Trophoblast cell (in vitro differentiated cells and primary cell): ENCODE results near the gene DLX3.
A peak's percentile ranks its signal among the peaks of the same experiment; 100 is the strongest.

ENCODE experiments used
- DNase-seq, 2 donors: peaks; one replicate each; pipeline ENCODE4 v3.0.0-alpha.2; 2016
- H2AFZ ChIP-seq: 2 replicates; pipeline ENCODE4 v1.6.1; 2013; ENCODE audit warnings: low read length, moderate library complexity, mild to moderate bottlenecking; ENCODE audit not compliant: insufficient read depth, poor library complexity
- H2AK5ac ChIP-seq: 2 replicates; pipeline ENCODE4 v1.6.1; 2013; ENCODE audit warnings: mild to moderate bottlenecking, low read length
- H2BK120ac ChIP-seq: 2 replicates; pipeline ENCODE4 v1.6.1; 2013; ENCODE audit warnings: low read length, mild to moderate bottlenecking, moderate library complexity; ENCODE audit not compliant: insufficient read depth, poor library complexity
- H2BK12ac ChIP-seq: 2 replicates; pipeline ENCODE4 v1.6.1; 2013; ENCODE audit warnings: mild to moderate bottlenecking, low read length, moderate library complexity
- H2BK5ac ChIP-seq: 2 replicates; pipeline ENCODE4 v1.6.1; 2013; ENCODE audit warnings: low read length, low read depth, moderate library complexity, mild to moderate bottlenecking; ENCODE audit not compliant: poor library complexity
- H3K14ac ChIP-seq: 2 replicates; pipeline ENCODE4 v1.6.1; 2013; ENCODE audit warnings: mild to moderate bottlenecking, low read length
- H3K18ac ChIP-seq: 2 replicates; pipeline ENCODE4 v1.6.1; 2013; ENCODE audit warnings: mild to moderate bottlenecking, low read length
- H3K23ac ChIP-seq: 2 replicates; pipeline ENCODE4 v1.6.1; 2013; ENCODE audit warnings: low read length
- H3K27ac ChIP-seq: 2 replicates; pipeline ENCODE4 v1.5.1; 2013; ENCODE audit warnings: low read depth, mild to moderate bottlenecking, inconsistent platforms, low read length, moderate library complexity
- H3K27me3 ChIP-seq: 2 replicates; pipeline ENCODE4 v1.6.1; 2013; ENCODE audit warnings: inconsistent platforms, mild to moderate bottlenecking, low read length, moderate library complexity; ENCODE audit not compliant: insufficient read depth
- H3K36me3 ChIP-seq, 2 experiments: 1 replicate in 1 of 2; 2 replicates in 1 of 2; pipeline ENCODE4 v1.6.1; 2013; ENCODE audit warnings: low read length in 2 of 2, mild to moderate bottlenecking in 2 of 2, moderate library complexity in 1 of 2; ENCODE audit not compliant: insufficient read depth in 2 of 2, control insufficient read depth in 1 of 2
- H3K4ac ChIP-seq: 2 replicates; pipeline ENCODE4 v1.6.1; 2013; ENCODE audit warnings: low read depth, mild to moderate bottlenecking, low read length, moderate library complexity
- H3K4me1 ChIP-seq, 2 experiments: 1 replicate in 1 of 2; 2 replicates in 1 of 2; pipeline ENCODE4 v1.6.1; 2013; ENCODE audit warnings: low read length in 2 of 2, mild to moderate bottlenecking in 2 of 2, moderate library complexity in 1 of 2; ENCODE audit not compliant: insufficient read depth in 2 of 2, control insufficient read depth in 1 of 2
- H3K4me2 ChIP-seq: 2 replicates; pipeline ENCODE4 v1.6.1; 2013; ENCODE audit warnings: inconsistent platforms, mild to moderate bottlenecking, low read length, moderate library complexity
- H3K4me3 ChIP-seq: 2 replicates; pipeline ENCODE4 v1.5.1; 2013; ENCODE audit warnings: mild to moderate bottlenecking, low read depth, low read length, inconsistent platforms
- H3K79me1 ChIP-seq: one replicate; pipeline ENCODE4 v1.6.1; 2013; ENCODE audit warnings: low read length
- H3K79me2 ChIP-seq: 2 replicates; pipeline ENCODE4 v1.6.1; 2013; ENCODE audit warnings: low read length, mild to moderate bottlenecking; ENCODE audit not compliant: control insufficient read depth, insufficient read depth, poor library complexity
- H3K9ac ChIP-seq: 2 replicates; pipeline ENCODE4 v1.6.1; 2013; ENCODE audit warnings: mild to moderate bottlenecking, low read length
- H3K9me3 ChIP-seq: 2 replicates; pipeline ENCODE4 v1.6.1; 2013; ENCODE audit warnings: low read depth, mild to moderate bottlenecking, control low read depth, inconsistent platforms, low read length; ENCODE audit not compliant: insufficient read depth
- H4K12ac ChIP-seq: 2 replicates; pipeline ENCODE4 v1.6.1; 2013; ENCODE audit warnings: low read depth, mild to moderate bottlenecking, low read length, moderate library complexity
- H4K8ac ChIP-seq: 2 replicates; pipeline ENCODE4 v1.6.1; 2013; ENCODE audit warnings: low read depth, mild to moderate bottlenecking, low read length, moderate library complexity
- H4K91ac ChIP-seq: one replicate; pipeline ENCODE4 v1.6.1; 2013; ENCODE audit warnings: low read depth, mild to moderate bottlenecking, low read length, moderate library complexity
- WGBS: extraction: QIAGEN DNeasy Blood & Tissue Kit; methylation state at CpG from one replicate; pipeline ENCODE4 v1.1.7; 2013; ENCODE audit warnings: missing lambda C conversion rate; ENCODE audit not compliant: insufficient read length, insufficient coverage; ENCODE audit errors: extremely low coverage; 5-methylcytosine and 5-hydroxymethylcytosine counted together

The DLX3 gene

GRCh38 chr17:49967205-49967604, 27.8 kb downstream of the DLX3 start:
- H2AK5ac ChIP-seq: no peak overlapping the region
- no peak for DNase-seq
- no peak overlapping the region for H3K4ac ChIP-seq
- H3K36me3 ChIP-seq: no peaks in the 10 kb centered on the region
- no peak overlapping the region for H3K4me3 ChIP-seq
- peaks cover 28 to 33% of the 10 kb centered on the region in 2 experiments for H3K4me1 ChIP-seq
- H3K23ac ChIP-seq: no peak overlapping the region
- H2BK5ac ChIP-seq: no peak overlapping the region
- no peak overlapping the region for H3K18ac ChIP-seq
- no peak overlapping the region for H3K9ac ChIP-seq
- no peak overlapping the region for H3K4me2 ChIP-seq
- H3K14ac ChIP-seq: no peak overlapping the region
- WGBS: no CpG with 5 or more reads among the region's 3 CpGs
- peaks cover 82% of the 10 kb centered on the region for H3K27me3 ChIP-seq
- H4K12ac ChIP-seq: no peak overlapping the region
- H2BK120ac ChIP-seq: no peak overlapping the region
- no peak overlapping the region for H2BK12ac ChIP-seq
- H4K91ac ChIP-seq: no peak overlapping the region
- H3K79me2 ChIP-seq: no peaks in the 10 kb centered on the region
- no peak overlapping the region for H2AFZ ChIP-seq
- H3K79me1 ChIP-seq: peaks cover 18% of the 10 kb centered on the region
- H3K27ac ChIP-seq: no peak overlapping the region
- H4K8ac ChIP-seq: no peak overlapping the region
- peaks cover 9% of the 10 kb centered on the region for H3K9me3 ChIP-seq

- H4K8ac ChIP-seq: no peak overlapping the region
- peaks cover 14% of the 10 kb centered on the region for H3K79me1 ChIP-seq
- H2AFZ ChIP-seq: no peak overlapping the region
- no peak overlapping the region for H3K23ac ChIP-seq
- H2BK12ac ChIP-seq: no peak overlapping the region
- no peak overlapping the region for H3K4me2 ChIP-seq
- no peaks in the 10 kb centered on the region for H3K36me3 ChIP-seq
- no peak overlapping the region for H2BK120ac ChIP-seq
- no peaks in the 10 kb centered on the region for H3K79me2 ChIP-seq
- WGBS: no CpG with 5 or more reads among the region's 3 CpGs
- H3K4ac ChIP-seq: no peak overlapping the region
- no peak overlapping the region for H2AK5ac ChIP-seq
- H3K9ac ChIP-seq: no peak overlapping the region
- no peak overlapping the region for H4K12ac ChIP-seq
- peaks cover 24 to 29% of the 10 kb centered on the region in 2 experiments for H3K4me1 ChIP-seq
- H3K18ac ChIP-seq: no peak overlapping the region
- no peak overlapping the region for H3K14ac ChIP-seq
- no peak for DNase-seq
- H2BK5ac ChIP-seq: no peak overlapping the region
- H3K4me3 ChIP-seq: no peak overlapping the region
- H4K91ac ChIP-seq: no peak overlapping the region
- peaks cover 9% of the 10 kb centered on the region for H3K9me3 ChIP-seq
- H3K27ac ChIP-seq: no peak overlapping the region
- H3K27me3 ChIP-seq: peaks cover 78% of the 10 kb centered on the region
Measured at GRCh38 chr17:49966767-49967166, 28.3 kb downstream of the DLX3 start.

GRCh38 chr17:49965524-49965909, 29.5 kb downstream of the DLX3 start:
- H3K36me3 ChIP-seq: no peaks in the 10 kb centered on the region
- H3K23ac ChIP-seq: no peak overlapping the region
- no peak overlapping the region for H2AK5ac ChIP-seq
- H4K12ac ChIP-seq: no peak overlapping the region
- H4K8ac ChIP-seq: no peak overlapping the region
- no peak overlapping the region for H3K4me3 ChIP-seq
- H4K91ac ChIP-seq: no peak overlapping the region
- H3K9ac ChIP-seq: no peak overlapping the region
- H2BK5ac ChIP-seq: no peak overlapping the region
- H3K4me1 ChIP-seq: peaks cover 19 to 22% of the 10 kb centered on the region in 2 experiments
- H3K79me1 ChIP-seq: peaks cover 11% of the 10 kb centered on the region
- H3K79me2 ChIP-seq: no peaks in the 10 kb centered on the region
- peaks cover 65% of the 10 kb centered on the region for H3K27me3 ChIP-seq
- H3K4ac ChIP-seq: no peak overlapping the region
- DNase-seq: no peak
- no CpG with 5 or more reads among the region's 16 CpGs for WGBS
- peaks cover 9% of the 10 kb centered on the region for H3K9me3 ChIP-seq
- no peak overlapping the region for H2BK12ac ChIP-seq
- no peak overlapping the region for H3K27ac ChIP-seq
- H2BK120ac ChIP-seq: no peak overlapping the region
- no peak overlapping the region for H3K14ac ChIP-seq
- no peak overlapping the region for H2AFZ ChIP-seq
- no peak overlapping the region for H3K18ac ChIP-seq
- H3K4me2 ChIP-seq: peak overlapping the region; percentile 21

- H3K14ac ChIP-seq: no peak overlapping the region
Measured at GRCh38 chr17:49964769-49965523, 30.1 kb downstream of the DLX3 start.

More at GRCh38 chr17:49964769-49965523, 30.1 kb downstream of the DLX3 start:
- Histone ChIP-seq H4K91ac (no peak overlapping the region), H3K27me3 (peaks cover 59% of the 10 kb centered on the region), H4K8ac (no peak overlapping the region), H3K79me2 (no peaks in the 10 kb centered on the region), H3K27ac (no peak overlapping the region), H2BK5ac (no peak overlapping the region), H3K9ac (no peak overlapping the region), H2BK12ac (no peak overlapping the region), H2BK120ac (no peak overlapping the region), H3K4me3 (no peak overlapping the region), H3K18ac (no peak overlapping the region), H3K4me1 (peaks cover 19 to 22% of the 10 kb centered on the region in 2 experiments), H3K9me3 (peaks cover 5% of the 10 kb centered on the region), H4K12ac (no peak overlapping the region), H2AK5ac (no peak overlapping the region), H3K4ac (no peak overlapping the region), H3K79me1 (peaks cover 11% of the 10 kb centered on the region), H3K23ac (no peak overlapping the region), H2AFZ (no peak overlapping the region), H3K4me2 (peak overlapping the region; percentile 21), H3K36me3 (no peaks in the 10 kb centered on the region)
- no peak for DNase-seq
- no CpG with 5 or more reads among the region's 52 CpGs for WGBS
